ENCODE measurements around the gene KCTD17. TPM values are rescaled to one million over a fixed set of nuclear protein-coding genes. Genes with fewer than 3 reads are reported as not detected.
A peak's percentile ranks its signal among the peaks of the same experiment; 100 is the strongest.

KCTD17 gene, protein sequence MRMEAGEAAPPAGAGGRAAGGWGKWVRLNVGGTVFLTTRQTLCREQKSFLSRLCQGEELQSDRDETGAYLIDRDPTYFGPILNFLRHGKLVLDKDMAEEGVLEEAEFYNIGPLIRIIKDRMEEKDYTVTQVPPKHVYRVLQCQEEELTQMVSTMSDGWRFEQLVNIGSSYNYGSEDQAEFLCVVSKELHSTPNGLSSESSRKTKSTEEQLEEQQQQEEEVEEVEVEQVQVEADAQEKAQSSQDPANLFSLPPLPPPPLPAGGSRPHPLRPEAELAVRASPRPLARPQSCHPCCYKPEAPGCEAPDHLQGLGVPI
- total RNA-seq (2014; rRNA removed; shearing (Covaris generic)): 29.5 TPM in 2 replicates

DNA sequence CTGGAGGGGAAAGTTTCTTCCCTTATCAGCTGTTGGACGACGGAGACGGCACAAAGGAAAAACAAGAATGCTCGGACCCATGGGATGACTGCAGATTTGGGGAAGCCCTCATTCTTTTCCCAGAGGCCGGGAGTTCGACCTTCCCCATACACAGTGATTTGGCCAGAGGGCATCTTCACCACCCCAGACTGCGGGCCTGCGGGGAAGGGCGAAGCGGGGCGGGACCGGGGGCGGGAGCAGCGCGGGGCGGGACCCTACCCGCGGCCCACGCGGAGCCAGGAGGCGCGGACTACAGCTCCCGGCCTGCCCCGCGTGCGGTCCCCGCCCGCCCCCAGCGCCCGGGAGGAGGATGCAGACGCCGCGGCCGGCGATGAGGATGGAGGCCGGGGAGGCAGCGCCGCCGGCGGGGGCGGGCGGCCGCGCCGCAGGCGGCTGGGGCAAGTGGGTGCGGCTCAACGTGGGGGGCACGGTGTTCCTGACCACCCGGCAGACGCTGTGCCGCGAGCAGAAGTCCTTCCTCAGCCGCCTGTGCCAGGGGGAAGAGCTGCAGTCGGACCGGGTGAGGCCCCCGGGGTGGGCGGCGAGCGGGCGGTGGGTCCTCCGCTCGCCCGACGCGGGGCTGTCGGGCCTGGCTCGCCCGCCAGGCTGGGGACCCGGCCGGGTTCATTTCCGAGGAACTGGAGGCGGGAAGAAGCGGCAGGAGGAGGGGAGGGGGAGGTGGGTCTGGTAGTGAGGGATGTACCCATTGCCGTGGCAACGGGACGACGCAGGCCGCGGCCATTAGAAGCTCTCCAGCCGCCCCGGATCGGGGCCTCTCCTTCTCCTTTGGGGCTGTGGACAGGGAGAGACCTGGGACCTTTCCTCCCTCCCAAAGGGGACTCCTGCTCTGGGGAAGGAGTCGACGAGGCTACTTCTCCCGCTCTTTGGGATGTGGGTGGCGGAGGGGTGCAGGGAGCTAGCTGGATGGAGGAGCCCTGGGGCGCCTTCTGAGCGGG lies at the start of gene KCTD17:
Gene KCTD17 (plus strand): TSS at position 352 of the 995 bp plus-strand sequence. CDS start 19 bp downstream, at position 371.
- peak; percentile 46 to 73 for DNase-seq (ENCODE audit: low read depth in 1 of 2, low spot score in 2 of 2)
- Histone ChIP-seq H3K4me3 (peak within 1 kb of the TSS; percentile 82), H3K9me3 (replicated peaks) (0 out of 2 replicates have a peak, but pooled peaks cover 2% of the 10 kb centered on the region), H3K36me3 (peaks cover 7% of the 10 kb centered on the region), H3K27me3 (replicated peaks) (no peaks in the 10 kb centered on the region), H3K4me1 (replicated peaks) (peaks cover 10% of the 10 kb centered on the region), H3K27ac (peak within 1 kb of the TSS; percentile 36; the same call in 1 of the 2 replicates)

DNA sequence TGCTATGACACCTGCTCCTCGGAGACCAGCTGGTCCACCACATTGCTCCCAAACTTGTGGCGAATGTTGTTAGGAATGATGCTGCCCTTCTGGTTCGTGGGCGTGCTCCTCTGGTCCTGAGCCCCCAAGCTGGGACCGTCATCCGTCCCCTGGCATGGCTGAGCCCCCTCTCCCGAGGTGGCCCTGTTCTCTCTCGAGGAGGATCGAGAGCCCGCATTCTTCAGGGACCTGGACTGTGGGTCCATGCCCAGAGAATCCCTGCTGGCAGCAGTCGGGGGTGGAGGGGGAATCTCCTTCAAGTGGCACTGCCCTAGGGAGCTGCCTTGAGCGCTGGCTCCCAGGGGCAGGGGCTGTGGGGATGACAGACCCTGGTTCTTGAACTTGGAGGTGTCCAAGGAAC lies 49.7 kb upstream of the KCTD17 start:
- no peak for DNase-seq (ENCODE audit: low read depth in 1 of 2, low spot score in 2 of 2)
- Histone ChIP-seq H3K9me3 (replicated peaks) (peaks cover 4% of the 10 kb centered on the region), H3K27ac (no peak overlapping the region), H3K4me1 (replicated peaks) (no peaks in the 10 kb centered on the region), H3K27me3 (replicated peaks) (peaks cover 32% of the 10 kb centered on the region), H3K4me3 (no peak overlapping the region), H3K36me3 (no peaks in the 10 kb centered on the region)

DNA sequence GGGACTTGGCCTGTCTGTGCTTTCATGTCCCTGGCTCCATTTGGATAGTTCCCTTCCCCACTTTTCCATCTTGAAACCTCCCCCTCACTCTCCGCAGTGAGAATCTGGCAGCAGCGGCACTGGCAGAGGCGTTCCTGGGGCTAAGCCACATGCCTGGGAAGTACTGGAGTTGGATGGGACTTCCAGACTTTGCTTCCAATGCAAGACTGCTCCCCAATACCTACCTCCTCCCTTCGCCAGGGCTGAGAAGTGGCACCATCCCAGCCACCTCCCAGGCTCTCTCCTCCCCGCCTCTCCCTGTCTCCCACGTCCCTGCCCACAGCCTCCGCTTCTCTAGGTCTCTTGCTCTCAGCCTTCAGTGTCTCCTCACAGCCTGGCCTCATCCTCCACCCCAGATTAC lies 48.9 kb upstream of the KCTD17 start:
- DNase-seq (ENCODE audit: low read depth in 1 of 2, low spot score in 2 of 2): no peak
- H3K36me3 ChIP-seq: no peaks in the 10 kb centered on the region
- H3K27ac ChIP-seq: no peak overlapping the region
- H3K4me1 ChIP-seq (replicated peaks): no peaks in the 10 kb centered on the region
- peaks cover 4% of the 10 kb centered on the region for H3K9me3 ChIP-seq (replicated peaks)
- H3K4me3 ChIP-seq: no peak overlapping the region
- H3K27me3 ChIP-seq (replicated peaks): peaks cover 32% of the 10 kb centered on the region

DNA sequence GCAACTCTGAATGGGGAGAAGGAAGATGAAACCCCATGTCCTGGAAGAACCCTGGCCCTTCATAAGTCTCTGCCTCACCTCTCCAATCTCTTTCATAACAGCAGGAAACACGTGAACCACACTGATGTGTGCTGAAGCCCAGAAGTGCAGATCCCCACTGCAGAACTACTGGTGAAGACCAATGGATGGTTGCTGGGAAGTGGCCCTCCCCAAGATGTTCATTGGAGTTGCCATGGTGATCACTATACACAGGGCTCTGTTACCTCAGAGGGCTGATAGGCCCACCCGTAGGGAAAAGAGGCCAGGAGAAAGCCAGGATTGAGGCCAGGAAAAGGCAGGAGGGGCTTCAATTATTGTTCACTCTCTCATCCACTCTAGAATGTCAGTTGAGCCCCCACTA lies 43.9 kb upstream of the KCTD17 start:
- H3K36me3 ChIP-seq: no peaks in the 10 kb centered on the region
- H3K27ac ChIP-seq: no peak overlapping the region
- peaks cover 4% of the 10 kb centered on the region for H3K9me3 ChIP-seq (replicated peaks)
- peaks cover 21% of the 10 kb centered on the region for H3K27me3 ChIP-seq (replicated peaks)
- DNase-seq (ENCODE audit: low read depth in 1 of 2, low spot score in 2 of 2): no peak
- H3K4me3 ChIP-seq: no peak overlapping the region
- H3K4me1 ChIP-seq (replicated peaks): no peaks in the 10 kb centered on the region

DNA sequence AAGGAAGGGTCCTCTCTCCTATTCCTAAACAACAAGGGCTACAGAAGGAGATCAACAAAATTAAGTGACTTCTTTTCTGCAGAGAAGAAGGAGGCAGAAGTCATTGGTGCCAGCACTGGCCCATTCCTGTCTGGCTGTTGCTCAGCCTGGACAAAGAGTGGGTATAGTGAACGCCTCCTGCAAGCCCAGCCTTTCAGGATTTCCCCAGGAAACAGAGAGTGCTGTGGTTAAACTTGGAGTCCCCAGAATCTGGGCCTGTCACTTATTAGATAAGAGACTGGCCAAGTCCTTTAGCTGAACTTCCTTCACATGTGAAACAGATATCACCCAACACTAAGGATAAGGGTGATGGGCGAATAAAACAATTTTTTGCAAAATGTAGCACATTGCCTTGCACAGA lies 43.2 kb upstream of the KCTD17 start:
- no peak for DNase-seq (ENCODE audit: low read depth in 1 of 2, low spot score in 2 of 2)
- no peaks in the 10 kb centered on the region for H3K4me1 ChIP-seq (replicated peaks)
- H3K36me3 ChIP-seq: no peaks in the 10 kb centered on the region
- no peak overlapping the region for H3K4me3 ChIP-seq
- peaks cover 4% of the 10 kb centered on the region for H3K9me3 ChIP-seq (replicated peaks)
- H3K27me3 ChIP-seq (replicated peaks): peaks cover 18% of the 10 kb centered on the region
- no peak overlapping the region for H3K27ac ChIP-seq

DNA sequence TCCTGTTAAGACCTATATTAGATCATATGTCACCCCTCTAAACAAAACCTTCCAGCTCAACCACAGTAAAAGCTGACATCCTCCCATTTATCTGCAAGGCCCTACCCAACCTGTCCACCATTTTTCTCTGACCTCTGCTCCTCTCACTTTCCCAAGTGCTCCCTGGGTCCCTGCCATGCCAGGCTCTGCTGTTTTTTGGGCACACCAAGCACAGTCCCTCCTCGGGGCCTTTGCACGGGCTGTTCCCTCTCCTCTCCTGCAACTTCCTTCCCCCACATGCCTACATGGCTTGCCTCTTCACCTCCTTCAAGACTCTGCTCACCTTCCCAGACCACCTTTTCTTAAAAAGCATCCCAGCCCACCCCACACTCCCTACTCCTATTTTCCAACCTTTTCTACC lies 42.1 kb upstream of the KCTD17 start:
- Histone ChIP-seq H3K4me3 (no peak overlapping the region), H3K4me1 (replicated peaks) (no peaks in the 10 kb centered on the region), H3K27ac (no peak overlapping the region), H3K27me3 (replicated peaks) (peaks cover 18% of the 10 kb centered on the region), H3K9me3 (replicated peaks) (peaks cover 4% of the 10 kb centered on the region), H3K36me3 (no peaks in the 10 kb centered on the region)
- DNase-seq (ENCODE audit: low read depth in 1 of 2, low spot score in 2 of 2): no peak

DNA sequence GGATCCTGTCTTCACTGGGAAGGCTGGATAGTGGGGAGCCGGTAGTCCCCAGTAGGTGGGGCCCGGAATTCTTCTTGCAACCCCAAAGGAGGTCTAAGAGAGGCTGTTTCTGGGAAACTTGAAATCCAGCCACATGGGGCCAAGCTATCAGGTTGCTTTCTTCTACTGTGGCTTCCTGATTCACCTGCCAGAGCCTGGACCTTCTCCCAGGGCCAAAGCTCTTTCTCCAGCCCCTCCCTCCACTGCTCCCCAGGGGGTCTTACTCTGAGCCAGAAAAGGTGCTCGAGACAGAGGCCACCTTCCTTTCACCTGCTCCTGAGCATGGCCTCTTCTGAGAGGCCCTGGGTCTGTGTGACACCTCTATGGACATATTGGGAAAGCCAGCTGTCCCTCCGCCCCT lies 41.4 kb upstream of the KCTD17 start:
- Histone ChIP-seq H3K9me3 (replicated peaks) (no peaks in the 10 kb centered on the region; the same call in 1 of the 2 replicates), H3K4me1 (replicated peaks) (no peaks in the 10 kb centered on the region), H3K27ac (no peak overlapping the region), H3K4me3 (no peak overlapping the region), H3K36me3 (no peaks in the 10 kb centered on the region), H3K27me3 (replicated peaks) (peaks cover 15% of the 10 kb centered on the region)
- no peak for DNase-seq (ENCODE audit: low read depth in 1 of 2, low spot score in 2 of 2)

DNA sequence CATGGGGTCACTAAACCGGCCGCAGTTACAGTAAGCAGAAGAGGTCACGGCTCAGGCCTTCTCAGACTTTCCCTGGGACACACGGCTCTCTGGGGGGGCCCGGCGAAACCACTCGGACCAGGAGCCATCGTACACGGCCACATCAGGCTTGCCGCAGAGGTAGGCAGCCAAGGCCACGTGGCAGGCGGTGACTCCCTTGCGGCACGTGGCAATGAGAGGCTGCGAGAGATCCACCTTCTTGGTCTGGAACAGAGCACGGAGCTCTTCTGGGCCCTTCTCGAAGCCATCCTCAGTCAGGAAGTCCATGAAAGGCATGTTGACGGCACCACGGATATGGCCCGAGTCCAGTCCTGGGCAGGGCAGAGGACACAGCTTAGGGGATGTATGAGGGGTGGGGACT lies 40.6 kb upstream of the KCTD17 start:
- Histone ChIP-seq H3K9me3 (replicated peaks) (no peaks in the 10 kb centered on the region), H3K27me3 (replicated peaks) (peaks cover 7% of the 10 kb centered on the region), H3K4me1 (replicated peaks) (no peaks in the 10 kb centered on the region), H3K4me3 (no peak overlapping the region), H3K27ac (no peak overlapping the region), H3K36me3 (no peaks in the 10 kb centered on the region)
- no peak for DNase-seq (ENCODE audit: low read depth in 1 of 2, low spot score in 2 of 2)

DNA sequence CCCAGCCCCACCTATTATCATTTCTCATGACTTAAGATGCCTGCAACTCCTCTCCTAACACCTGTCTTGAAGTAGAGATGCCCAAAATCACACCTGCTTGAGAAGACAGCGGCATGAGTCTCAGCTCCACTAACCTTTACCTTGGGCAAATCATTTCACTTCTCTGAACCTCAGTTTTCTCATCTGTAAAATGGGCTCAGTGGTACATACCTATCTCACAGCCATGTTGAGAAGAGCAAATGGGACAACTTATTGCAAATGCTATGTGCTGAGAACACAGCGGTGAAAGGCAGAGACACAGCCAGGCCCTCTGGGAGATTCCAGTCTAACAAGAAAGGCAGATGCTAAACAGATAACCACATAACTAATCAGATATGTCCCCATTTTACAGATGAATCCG lies 40.1 kb upstream of the KCTD17 start:
- no peaks in the 10 kb centered on the region for H3K4me1 ChIP-seq (replicated peaks)
- H3K27ac ChIP-seq: no peak overlapping the region
- peaks cover 2% of the 10 kb centered on the region; the same call in 1 of the 2 replicates for H3K27me3 ChIP-seq (replicated peaks)
- no peaks in the 10 kb centered on the region for H3K9me3 ChIP-seq (replicated peaks)
- H3K36me3 ChIP-seq: no peaks in the 10 kb centered on the region
- no peak overlapping the region for H3K4me3 ChIP-seq
- no peak for DNase-seq (ENCODE audit: low read depth in 1 of 2, low spot score in 2 of 2)

DNA sequence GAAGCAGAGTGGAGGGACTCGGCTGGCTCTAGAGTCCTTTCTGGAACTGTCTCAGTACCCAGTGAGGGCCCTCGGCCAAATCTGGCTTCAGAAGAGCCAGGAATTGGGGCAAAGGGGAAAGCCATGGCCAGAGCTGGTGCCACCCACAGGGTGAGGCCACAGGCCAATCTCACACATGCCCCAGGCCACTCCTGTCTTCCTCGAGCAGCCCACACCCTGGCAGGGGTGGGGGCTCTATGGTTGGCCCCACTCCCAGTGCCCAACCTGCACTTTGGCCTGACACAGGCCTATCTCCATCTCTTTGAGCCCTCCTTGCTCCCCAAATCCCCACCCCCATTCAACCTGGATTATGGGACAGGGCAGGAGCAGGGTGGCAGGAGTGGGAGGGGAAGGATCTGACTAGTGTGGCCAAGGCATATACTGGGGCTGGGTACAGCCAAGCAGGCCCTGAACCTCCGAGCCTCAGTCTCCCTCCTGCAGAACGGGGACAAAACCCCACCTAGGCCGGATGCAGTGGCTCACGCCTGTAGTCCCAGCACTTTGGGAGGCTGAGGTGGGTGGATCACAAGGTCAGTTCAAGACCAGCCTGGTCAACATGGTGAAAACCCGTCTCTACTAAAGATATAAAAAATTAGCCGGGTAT lies 39.2 kb upstream of the KCTD17 start:
- no peaks in the 10 kb centered on the region for H3K4me1 ChIP-seq (replicated peaks)
- no peak overlapping the region for H3K27ac ChIP-seq
- H3K36me3 ChIP-seq: no peaks in the 10 kb centered on the region
- H3K4me3 ChIP-seq: no peak overlapping the region
- H3K9me3 ChIP-seq (replicated peaks): no peaks in the 10 kb centered on the region
- DNase-seq (ENCODE audit: low read depth in 1 of 2, low spot score in 2 of 2): no peak
- H3K27me3 ChIP-seq (replicated peaks): no peaks in the 10 kb centered on the region

DNA sequence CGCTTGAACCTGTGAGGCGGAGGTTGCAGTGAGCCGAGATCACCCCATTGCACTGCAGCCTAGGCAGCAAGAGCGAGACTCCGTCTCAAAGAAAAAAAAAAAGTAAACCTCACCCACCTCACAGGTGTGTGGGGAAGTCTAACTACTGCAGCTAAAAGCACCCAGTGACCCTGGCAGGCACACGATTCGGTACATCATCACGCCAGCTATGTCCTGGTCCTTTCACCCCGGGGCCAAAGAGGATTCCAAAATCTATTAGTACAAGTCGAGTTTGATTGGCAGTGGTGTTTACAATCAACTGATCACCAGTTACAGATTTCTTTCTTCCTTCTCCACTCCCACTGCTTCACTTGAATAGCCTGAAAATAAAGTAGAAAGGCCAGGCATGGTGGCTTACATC lies 38.6 kb upstream of the KCTD17 start:
- no peaks in the 10 kb centered on the region for H3K27me3 ChIP-seq (replicated peaks)
- no peaks in the 10 kb centered on the region for H3K9me3 ChIP-seq (replicated peaks)
- H3K27ac ChIP-seq: no peak overlapping the region
- no peak for DNase-seq (ENCODE audit: low read depth in 1 of 2, low spot score in 2 of 2)
- H3K36me3 ChIP-seq: no peaks in the 10 kb centered on the region; the same call in 1 of the 2 replicates
- no peak overlapping the region for H3K4me3 ChIP-seq
- H3K4me1 ChIP-seq (replicated peaks): no peaks in the 10 kb centered on the region

DNA sequence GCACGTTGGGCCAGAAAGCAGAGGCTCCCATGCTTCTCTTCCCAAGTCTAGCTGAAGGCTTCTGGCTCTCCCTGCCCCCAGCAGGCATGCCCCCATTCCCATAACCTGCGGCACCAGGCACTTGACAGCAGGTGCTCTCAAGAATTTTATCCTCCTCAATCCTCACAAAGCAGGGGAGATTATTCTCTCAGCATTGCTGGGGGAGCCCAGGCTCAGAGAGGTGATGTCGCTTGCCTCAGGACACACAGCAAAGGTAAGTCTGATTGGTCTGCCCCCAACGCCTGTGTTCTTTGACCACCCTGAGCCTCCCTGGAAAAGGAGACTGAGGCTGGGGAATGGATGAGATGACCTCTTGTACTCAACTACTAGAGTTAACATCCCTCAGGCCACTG lies 37.1 kb upstream of the KCTD17 start:
- H3K4me1 ChIP-seq (replicated peaks): peaks cover 12% of the 10 kb centered on the region
- no peaks in the 10 kb centered on the region for H3K27me3 ChIP-seq (replicated peaks)
- H3K36me3 ChIP-seq: peaks cover 6% of the 10 kb centered on the region
- H3K4me3 ChIP-seq: no peak overlapping the region
- H3K9me3 ChIP-seq (replicated peaks): no peaks in the 10 kb centered on the region
- no peak for DNase-seq (ENCODE audit: low read depth in 1 of 2, low spot score in 2 of 2)
- H3K27ac ChIP-seq: no peak overlapping the region

DNA sequence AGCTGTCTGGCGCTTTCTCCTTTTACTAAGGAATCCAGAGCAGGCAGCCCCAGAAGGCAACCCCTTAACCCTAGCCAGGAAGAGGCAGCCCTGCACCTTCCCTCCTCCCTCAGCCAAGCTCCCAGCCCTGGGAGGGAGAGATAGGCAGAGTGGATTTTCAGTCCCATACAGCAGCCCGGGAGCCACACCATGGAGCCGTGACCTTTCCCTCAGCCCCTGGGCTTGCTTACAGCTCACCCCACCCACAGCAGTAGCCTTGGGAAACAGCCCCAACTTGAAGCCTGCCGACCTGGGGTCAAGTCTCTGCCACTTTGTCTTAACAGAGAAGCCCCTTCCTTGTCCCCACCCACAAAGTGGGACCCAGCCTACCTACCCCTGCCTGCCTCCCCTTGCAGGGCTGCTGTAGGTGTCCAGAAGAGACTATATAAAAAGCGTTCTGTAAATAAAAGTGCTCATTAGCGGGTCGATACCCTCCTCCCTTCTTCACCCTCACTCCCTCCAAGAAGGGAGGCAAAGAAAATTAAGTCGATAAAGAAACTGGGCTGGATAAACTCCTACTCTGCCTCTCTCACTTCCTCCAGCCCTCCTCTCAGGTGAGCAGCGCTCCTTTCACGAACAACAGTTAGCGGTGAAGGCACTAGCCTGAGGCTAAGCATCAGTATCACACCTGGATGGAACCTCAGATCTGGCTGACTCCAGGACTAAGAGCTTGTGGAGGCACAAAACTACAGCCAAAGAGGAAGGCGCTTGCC lies 36.5 kb upstream of the KCTD17 start:
- Histone ChIP-seq H3K4me3 (no peak overlapping the region), H3K4me1 (replicated peaks) (peaks cover 12% of the 10 kb centered on the region), H3K36me3 (peaks cover 9% of the 10 kb centered on the region), H3K9me3 (replicated peaks) (no peaks in the 10 kb centered on the region), H3K27ac (no peak overlapping the region), H3K27me3 (replicated peaks) (no peaks in the 10 kb centered on the region)
- DNase-seq (ENCODE audit: low read depth in 1 of 2, low spot score in 2 of 2): no peak
